HEK293 (cell line): ENCODE measurements around the gene SVIL.

Source experiments
- CTCF ChIA-PET: fragments of 350-600 bp; formaldehyde crosslinking; extraction: SDS; loops from one replicate; lab custom pipeline; 2021; ENCODE audit warnings: antibody characterized with exemption; lab: Yijun Ruan, JAX
- POLR2A ChIA-PET: fragments of 300-600 bp; formaldehyde crosslinking; extraction: SDS; loops from one replicate; lab custom pipeline; 2020; ENCODE audit warnings: antibody characterized with exemption, inconsistent platforms; lab: Yijun Ruan, JAX
- H3K27ac ChIP-seq: fragments of 200-500 bp; sonication (Bioruptor generic); 2 replicates; pipeline ENCODE4 v1.5.1; 2014; ENCODE audit warnings: low read depth, low read length, control low read depth, inconsistent platforms; ENCODE audit errors: extremely low read depth
- H3K36me3 ChIP-seq, 2 experiments: fragments of 200-500 bp in 1 of 2; sonication (Bioruptor generic) in 1 of 2; 1 replicate in 1 of 2; 2 replicates in 1 of 2; pipeline ENCODE4 v1.5.1; 2014 to 2017; ENCODE audit warnings: inconsistent platforms in 2 of 2, low read length in 2 of 2; ENCODE audit not compliant: control insufficient read depth in 2 of 2, insufficient read depth in 1 of 2
- H3K4me1 ChIP-seq: fragments of 200-500 bp; sonication (Bioruptor generic); 2 replicates; pipeline ENCODE4 v1.5.1; 2014; ENCODE audit warnings: mild to moderate bottlenecking, low read length, inconsistent platforms; ENCODE audit not compliant: control insufficient read depth, insufficient read depth
- H3K4me3 ChIP-seq: 2 replicates; pipeline ENCODE4 v1.5.1; 2011; ENCODE audit warnings: low read depth, mild to moderate bottlenecking, control low read depth, low read length, moderate library complexity
- H3K9me3 ChIP-seq: fragments of 200-500 bp; sonication (Bioruptor generic); 2 replicates; pipeline ENCODE4 v1.5.1; 2014; ENCODE audit warnings: low read depth, low read length, inconsistent platforms; ENCODE audit not compliant: control insufficient read depth, insufficient read depth
- GLIS2 ChIP-seq: fragments of 450-650 bp; formaldehyde crosslinking; IDR thresholded peaks from 2 replicates; pipeline ENCODE4 v1.5.1; 2016; ENCODE audit warnings: missing biosample characterization, missing genetic modification characterization
- IKZF3 ChIP-seq: fragments of 450-650 bp; IDR thresholded peaks from 2 replicates; pipeline ENCODE4 v1.5.0; 2018; ENCODE audit warnings: missing biosample characterization, mild to moderate bottlenecking, missing genetic modification characterization, moderate library complexity
- KLF10 ChIP-seq: fragments of 450-650 bp; IDR thresholded peaks from 2 replicates; pipeline ENCODE4 v1.5.1; 2018; ENCODE audit warnings: missing biosample characterization, mild to moderate bottlenecking, missing genetic modification characterization
- SETDB1 ChIP-seq: IDR thresholded peaks from one replicate; pipeline ENCODE4 v1.6.1; 2017; ENCODE audit warnings: mild to moderate bottlenecking, low read length, moderate library complexity, mixed read lengths; ENCODE audit not compliant: insufficient read length
- ZBTB1 ChIP-seq: fragments of 450-650 bp; formaldehyde crosslinking; IDR thresholded peaks from 2 replicates; pipeline ENCODE4 v1.5.1; 2016; ENCODE audit warnings: missing biosample characterization, missing genetic modification characterization
- ZNF146 ChIP-seq: fragments of 450-650 bp; formaldehyde crosslinking; IDR thresholded peaks from 2 replicates; pipeline ENCODE4 v1.5.1; 2016; ENCODE audit warnings: missing biosample characterization, missing genetic modification characterization
- ZNF2 ChIP-seq: fragments of 450-650 bp; formaldehyde crosslinking; IDR thresholded peaks from 2 replicates; pipeline ENCODE4 v1.5.1; 2016; ENCODE audit warnings: missing biosample characterization, missing genetic modification characterization
- ZNF23 ChIP-seq: fragments of 450-650 bp; formaldehyde crosslinking; IDR thresholded peaks from 2 replicates; pipeline ENCODE4 v1.5.1; 2016; ENCODE audit warnings: missing biosample characterization, missing genetic modification characterization, borderline replicate concordance
- ZNF302 ChIP-seq: fragments of 450-650 bp; formaldehyde crosslinking; IDR thresholded peaks from 2 replicates; pipeline ENCODE4 v1.5.1; 2016; ENCODE audit warnings: missing biosample characterization, missing genetic modification characterization, low read depth
- ZNF416 ChIP-seq: fragments of 450-650 bp; formaldehyde crosslinking; IDR thresholded peaks from 2 replicates; pipeline ENCODE4 v1.5.1; 2016; ENCODE audit warnings: missing biosample characterization, missing genetic modification characterization
- ZNF560 ChIP-seq: fragments of 450-650 bp; formaldehyde crosslinking; IDR thresholded peaks from 2 replicates; pipeline ENCODE4 v1.5.1; 2017; ENCODE audit warnings: missing biosample characterization, missing genetic modification characterization, borderline replicate concordance
- ZNF571 ChIP-seq: fragments of 450-650 bp; formaldehyde crosslinking; IDR thresholded peaks from 2 replicates; pipeline ENCODE4 v1.5.0; 2017; ENCODE audit warnings: missing biosample characterization, missing genetic modification characterization
- TF ChIP-seq, protein P1 (sequence below): fragments of 450-650 bp; formaldehyde crosslinking; IDR thresholded peaks from 2 replicates; pipeline ENCODE4 v1.5.1; 2016; ENCODE audit warnings: missing biosample characterization, missing genetic modification characterization
- TF ChIP-seq, protein P2 (sequence below): sonication (generic); formaldehyde crosslinking; IDR thresholded peaks from 2 replicates; pipeline ENCODE4 v1.8.1; 2022; ENCODE audit warnings: mild to moderate bottlenecking, moderate library complexity, missing genetic modification reagents
- TF ChIP-seq, protein P3 (sequence below): fragments of 450-650 bp; formaldehyde crosslinking; IDR thresholded peaks from 2 replicates; pipeline ENCODE4 v1.5.1; 2017; ENCODE audit warnings: missing biosample characterization, mild to moderate bottlenecking, missing genetic modification characterization, moderate library complexity

The SVIL gene

GRCh38 chr10:29657719-29658274, 23.0 kb upstream of the SVIL start (continued):
- TF ChIP-seq, protein P1, sequence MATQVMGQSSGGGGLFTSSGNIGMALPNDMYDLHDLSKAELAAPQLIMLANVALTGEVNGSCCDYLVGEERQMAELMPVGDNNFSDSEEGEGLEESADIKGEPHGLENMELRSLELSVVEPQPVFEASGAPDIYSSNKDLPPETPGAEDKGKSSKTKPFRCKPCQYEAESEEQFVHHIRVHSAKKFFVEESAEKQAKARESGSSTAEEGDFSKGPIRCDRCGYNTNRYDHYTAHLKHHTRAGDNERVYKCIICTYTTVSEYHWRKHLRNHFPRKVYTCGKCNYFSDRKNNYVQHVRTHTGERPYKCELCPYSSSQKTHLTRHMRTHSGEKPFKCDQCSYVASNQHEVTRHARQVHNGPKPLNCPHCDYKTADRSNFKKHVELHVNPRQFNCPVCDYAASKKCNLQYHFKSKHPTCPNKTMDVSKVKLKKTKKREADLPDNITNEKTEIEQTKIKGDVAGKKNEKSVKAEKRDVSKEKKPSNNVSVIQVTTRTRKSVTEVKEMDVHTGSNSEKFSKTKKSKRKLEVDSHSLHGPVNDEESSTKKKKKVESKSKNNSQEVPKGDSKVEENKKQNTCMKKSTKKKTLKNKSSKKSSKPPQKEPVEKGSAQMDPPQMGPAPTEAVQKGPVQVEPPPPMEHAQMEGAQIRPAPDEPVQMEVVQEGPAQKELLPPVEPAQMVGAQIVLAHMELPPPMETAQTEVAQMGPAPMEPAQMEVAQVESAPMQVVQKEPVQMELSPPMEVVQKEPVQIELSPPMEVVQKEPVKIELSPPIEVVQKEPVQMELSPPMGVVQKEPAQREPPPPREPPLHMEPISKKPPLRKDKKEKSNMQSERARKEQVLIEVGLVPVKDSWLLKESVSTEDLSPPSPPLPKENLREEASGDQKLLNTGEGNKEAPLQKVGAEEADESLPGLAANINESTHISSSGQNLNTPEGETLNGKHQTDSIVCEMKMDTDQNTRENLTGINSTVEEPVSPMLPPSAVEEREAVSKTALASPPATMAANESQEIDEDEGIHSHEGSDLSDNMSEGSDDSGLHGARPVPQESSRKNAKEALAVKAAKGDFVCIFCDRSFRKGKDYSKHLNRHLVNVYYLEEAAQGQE (tag by site-specific recombination) = no peak
- TF ChIP-seq ZNF302 (tag by site-specific recombination) (no peak), IKZF3 (0 out of 2 replicates have a peak, but pooled peaks have one; percentile 37), ZNF23 (tag by site-specific recombination) (no peak), ZBTB1 (0 out of 2 replicates have a peak, but pooled peaks have one; percentile 37), ZNF2 (0 out of 2 replicates have a peak, but pooled peaks have one; percentile 36), GLIS2 (tag by site-specific recombination) (no peak), ZNF571 (tag by site-specific recombination) (no peak), SETDB1 (no peak), ZNF416 (tag by site-specific recombination) (no peak)

GRCh38 chr10:29656451-29656992, 21.8 kb upstream of the SVIL start:
- H3K4me1 ChIP-seq = peaks cover 27% of the 10 kb centered on the region
- H3K27ac ChIP-seq = no peak overlapping the region
- CTCF ChIA-PET = interaction anchor here (0.6 to 1.5 kb wide), 8 partner anchors 10 to 211 kb away, joined by 3 to 4 read pairs (median 3); no protein-coding TSS in a partner anchor
- peaks cover 0 to 10% of the 10 kb centered on the region in 2 experiments; a peak in 2 of 3 replicates for H3K36me3 ChIP-seq
- TF ChIP-seq, protein P2, sequence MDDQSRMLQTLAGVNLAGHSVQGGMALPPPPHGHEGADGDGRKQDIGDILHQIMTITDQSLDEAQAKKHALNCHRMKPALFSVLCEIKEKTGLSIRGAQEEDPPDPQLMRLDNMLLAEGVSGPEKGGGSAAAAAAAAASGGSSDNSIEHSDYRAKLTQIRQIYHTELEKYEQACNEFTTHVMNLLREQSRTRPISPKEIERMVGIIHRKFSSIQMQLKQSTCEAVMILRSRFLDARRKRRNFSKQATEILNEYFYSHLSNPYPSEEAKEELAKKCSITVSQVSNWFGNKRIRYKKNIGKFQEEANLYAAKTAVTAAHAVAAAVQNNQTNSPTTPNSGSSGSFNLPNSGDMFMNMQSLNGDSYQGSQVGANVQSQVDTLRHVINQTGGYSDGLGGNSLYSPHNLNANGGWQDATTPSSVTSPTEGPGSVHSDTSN (CRISPR knock-in tag) = no peak
- TF ChIP-seq SETDB1 = peak; percentile 89
- no peaks in the 10 kb centered on the region for H3K9me3 ChIP-seq
- no peak overlapping the region for H3K4me3 ChIP-seq
- POLR2A ChIA-PET = interaction anchor here (0.5 to 1.4 kb wide), 4 partner anchors 32 to 817 kb away, joined by 3 to 4 read pairs (median 4); no protein-coding TSS in a partner anchor

DNA sequence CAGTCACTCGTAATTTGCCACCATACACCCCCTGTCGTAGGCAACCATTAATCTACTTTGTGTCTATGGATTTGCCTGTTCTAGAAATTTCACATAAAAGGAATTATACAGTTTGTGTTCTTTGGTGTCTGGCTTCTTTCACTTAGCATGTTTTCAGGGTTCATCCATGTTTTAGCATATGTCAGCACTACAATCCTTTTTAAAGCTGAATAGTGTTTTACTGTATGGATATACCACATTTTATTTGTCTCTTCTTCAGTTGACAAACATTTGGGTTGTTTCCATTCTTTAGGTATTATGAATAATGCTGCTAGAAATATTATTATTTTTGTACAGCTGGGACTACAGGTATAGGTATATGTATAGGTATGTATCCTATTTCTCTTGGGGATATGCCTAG, 17.4 kb upstream of the SVIL start:
- Histone ChIP-seq H3K9me3 (no peaks in the 10 kb centered on the region), H3K36me3 (peaks cover 0 to 10% of the 10 kb centered on the region in 2 experiments; a peak in 2 of 3 replicates), H3K4me1 (peaks cover 21% of the 10 kb centered on the region), H3K4me3 (no peak overlapping the region), H3K27ac (no peak overlapping the region)
- POLR2A ChIA-PET = no interaction called here
- CTCF ChIA-PET = interaction anchor here (1.0 kb wide), 1 partner anchor 19 kb away, joined by 5 read pairs; no protein-coding TSS in a partner anchor
- TF ChIP-seq ZNF146 = peak; percentile 36; the same call in 1 of the 2 replicates
- TF ChIP-seq KLF10 (tag by site-specific recombination) = no peak
- no peak for TF ChIP-seq ZNF560 (tag by site-specific recombination)
- TF ChIP-seq, protein P3, sequence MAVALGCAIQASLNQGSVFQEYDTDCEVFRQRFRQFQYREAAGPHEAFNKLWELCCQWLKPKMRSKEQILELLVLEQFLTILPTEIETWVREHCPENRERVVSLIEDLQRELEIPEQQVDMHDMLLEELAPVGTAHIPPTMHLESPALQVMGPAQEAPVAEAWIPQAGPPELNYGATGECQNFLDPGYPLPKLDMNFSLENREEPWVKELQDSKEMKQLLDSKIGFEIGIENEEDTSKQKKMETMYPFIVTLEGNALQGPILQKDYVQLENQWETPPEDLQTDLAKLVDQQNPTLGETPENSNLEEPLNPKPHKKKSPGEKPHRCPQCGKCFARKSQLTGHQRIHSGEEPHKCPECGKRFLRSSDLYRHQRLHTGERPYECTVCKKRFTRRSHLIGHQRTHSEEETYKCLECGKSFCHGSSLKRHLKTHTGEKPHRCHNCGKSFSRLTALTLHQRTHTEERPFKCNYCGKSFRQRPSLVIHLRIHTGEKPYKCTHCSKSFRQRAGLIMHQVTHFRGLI (tag by site-specific recombination) = no peak
